Epidermal melanocyte (primary cell): ENCODE results near the gene ANKS1B.
"Not testable (repeated sequence)": the region's sequence is repeated elsewhere in the genome, so short reads cannot be mapped to it uniquely, and the experiment has no call there.

Experiments
- DNase-seq: peaks from one replicate; pipeline ENCODE4 v3.0.0; 2011; ENCODE audit warnings: low spot score; ENCODE audit not compliant: insufficient read length

Gene ANKS1B

DNA sequence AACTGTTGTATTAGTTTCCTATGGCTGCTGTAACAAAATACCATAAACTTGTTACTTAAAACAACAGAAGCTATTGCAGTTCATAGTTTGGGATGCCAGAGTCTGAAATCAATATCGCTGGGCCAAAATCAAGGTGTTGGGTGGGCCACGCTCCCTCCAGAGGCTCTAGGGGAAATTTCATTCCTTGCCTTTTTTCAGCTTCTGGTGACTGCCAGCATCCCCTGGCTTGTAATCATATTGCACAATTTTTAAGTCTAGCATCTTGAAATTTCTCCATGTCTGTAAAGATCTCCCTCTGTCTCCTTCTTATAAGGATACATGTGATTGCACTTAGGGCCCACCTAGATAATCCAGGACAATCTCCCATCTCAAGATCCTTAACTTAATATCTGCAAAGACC, 386.0 kb downstream of the ANKS1B start:
- DNase-seq = no peak

DNA sequence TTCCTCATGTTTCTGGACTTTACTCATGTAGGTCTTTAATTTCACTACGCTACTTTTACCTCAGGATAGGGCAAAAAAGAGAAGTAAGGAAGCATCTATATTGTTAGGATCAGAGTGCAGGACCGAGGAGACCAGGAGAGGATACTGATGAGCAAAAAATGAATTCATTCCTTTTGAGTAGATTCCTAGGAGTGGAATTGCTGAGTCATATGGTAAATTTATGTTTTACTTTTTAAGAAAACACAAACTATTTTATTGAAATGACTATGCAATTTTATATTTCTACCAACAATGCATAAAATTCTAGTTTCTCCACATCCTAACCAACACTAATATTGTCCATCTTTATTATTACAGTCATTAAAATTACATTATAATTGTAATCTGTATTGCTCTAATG, 388.0 kb downstream of the ANKS1B start:
- no peak for DNase-seq

DNA sequence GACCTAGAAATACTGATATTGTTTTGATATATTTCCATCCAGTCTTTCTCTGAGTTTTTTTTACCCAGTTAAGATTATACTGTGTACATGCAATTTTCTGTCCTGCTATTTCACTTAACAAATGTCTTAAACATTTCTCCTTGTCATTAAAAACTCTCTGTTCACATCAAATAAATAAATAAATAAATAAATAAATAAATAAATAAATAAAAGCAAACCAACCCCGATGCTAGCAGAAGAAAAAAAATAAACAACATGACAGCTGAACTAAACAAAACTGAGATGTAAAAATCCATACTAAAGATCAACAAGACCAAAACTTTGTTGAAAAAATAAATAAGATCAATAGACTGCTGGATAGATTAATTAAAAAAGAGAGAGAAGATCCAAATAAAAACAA, 407.6 kb downstream of the ANKS1B start:
- DNase-seq = not testable (repeated sequence)

GRCh38 chr12:99573980-99574379, 410.8 kb downstream of the ANKS1B start:
- no peak for DNase-seq

DNA sequence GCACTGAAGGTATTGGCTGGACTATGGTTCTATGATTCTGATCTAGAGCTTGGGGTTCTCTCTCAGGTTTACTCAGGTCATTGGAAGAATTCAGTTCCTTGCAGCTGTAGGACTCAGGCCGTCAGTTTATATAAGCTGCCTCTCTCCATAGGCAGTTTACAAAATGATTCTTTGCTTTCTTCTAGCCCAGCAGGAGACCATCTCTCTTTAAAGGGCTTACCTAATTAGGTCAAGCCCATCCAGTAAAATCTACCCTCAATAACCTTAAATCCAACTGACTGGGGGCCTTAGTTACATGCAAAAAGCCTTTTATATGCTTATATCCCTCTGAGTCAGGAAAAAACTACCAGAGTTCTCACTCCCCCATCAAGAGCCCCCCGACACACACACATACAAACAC, 417.7 kb downstream of the ANKS1B start:
- DNase-seq = no peak

GRCh38 chr12:99558109-99558508, 426.6 kb downstream of the ANKS1B start:
- DNase-seq = no peak

DNA sequence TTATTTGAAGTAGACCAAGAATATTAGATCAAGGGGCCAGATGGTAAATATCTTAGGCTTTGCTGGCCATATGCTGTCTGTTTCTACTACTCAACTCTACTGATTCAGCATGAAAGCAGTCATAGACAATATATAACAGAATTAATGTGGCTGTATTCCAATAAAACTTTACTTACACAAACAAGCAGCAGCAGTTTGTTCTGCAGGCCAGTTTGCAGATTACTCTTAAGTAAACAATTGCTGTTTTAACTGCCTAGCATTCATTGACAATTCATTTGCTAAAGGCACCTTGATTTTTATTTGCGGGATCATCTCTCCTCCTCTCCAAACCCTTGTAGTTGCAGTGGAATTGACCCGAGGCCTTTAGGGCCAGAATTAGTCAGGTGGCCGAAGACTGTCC, 431.3 kb downstream of the ANKS1B start:
- no peak for DNase-seq

DNA sequence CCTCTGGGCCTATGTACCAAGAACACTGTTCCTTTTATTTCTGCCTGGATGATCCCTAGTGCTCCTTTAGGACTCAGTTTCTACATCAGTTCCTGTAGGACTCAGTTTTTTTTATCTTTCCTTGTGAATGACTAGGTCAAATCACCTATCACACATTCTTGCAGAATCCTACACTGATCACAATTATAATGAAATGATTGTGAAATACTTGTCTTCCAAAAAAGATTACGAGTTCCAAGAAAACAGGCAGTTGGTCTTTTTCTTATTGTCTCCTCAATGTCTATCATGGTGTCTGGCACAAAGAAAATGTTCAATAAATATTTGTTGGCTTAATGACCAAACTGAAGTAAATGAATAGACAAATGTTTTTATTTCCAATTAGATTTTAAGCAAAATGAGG, 432.7 kb downstream of the ANKS1B start:
- no peak for DNase-seq

DNA sequence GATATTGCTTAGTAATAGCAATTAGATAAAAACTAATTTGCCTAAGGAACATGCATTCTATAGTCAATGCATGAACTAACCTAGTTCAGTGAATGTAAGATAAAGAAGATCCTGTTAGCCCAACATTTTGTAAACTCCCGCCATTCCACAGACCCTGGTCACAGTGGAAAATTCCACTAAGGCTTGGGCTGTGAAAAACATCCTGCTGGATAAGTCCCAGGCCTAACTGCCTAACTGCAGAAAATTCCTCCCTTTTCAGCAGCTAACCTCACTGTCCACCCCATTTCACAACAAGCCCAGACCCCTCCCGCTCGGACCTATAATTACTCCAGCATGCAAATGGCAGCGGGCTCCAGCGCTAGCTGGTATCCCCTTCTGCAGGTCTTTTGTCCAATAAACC, 435.1 kb downstream of the ANKS1B start:
- DNase-seq = no peak

DNA sequence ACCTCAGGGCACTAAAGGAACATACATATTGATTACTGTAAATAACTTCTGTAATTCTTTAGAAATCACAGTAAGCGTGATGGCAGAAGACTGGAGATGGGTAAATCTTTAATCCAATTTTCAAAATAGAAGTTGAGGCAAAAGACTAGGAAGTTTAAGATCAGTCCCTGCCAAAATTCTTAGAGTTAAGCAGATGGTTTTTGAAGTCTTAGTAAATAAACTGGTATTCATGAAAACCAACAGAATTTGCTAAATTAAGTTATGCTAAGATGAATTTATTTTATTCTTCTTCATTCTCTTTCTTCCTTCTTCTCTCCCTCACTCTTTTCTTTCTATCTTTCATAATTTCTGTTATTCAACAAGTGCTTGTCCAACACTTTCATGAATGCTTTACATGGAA, 435.5 kb downstream of the ANKS1B start:
- no peak for DNase-seq

GRCh38 chr12:99544457-99544856, 440.3 kb downstream of the ANKS1B start:
- DNase-seq = no peak

DNA sequence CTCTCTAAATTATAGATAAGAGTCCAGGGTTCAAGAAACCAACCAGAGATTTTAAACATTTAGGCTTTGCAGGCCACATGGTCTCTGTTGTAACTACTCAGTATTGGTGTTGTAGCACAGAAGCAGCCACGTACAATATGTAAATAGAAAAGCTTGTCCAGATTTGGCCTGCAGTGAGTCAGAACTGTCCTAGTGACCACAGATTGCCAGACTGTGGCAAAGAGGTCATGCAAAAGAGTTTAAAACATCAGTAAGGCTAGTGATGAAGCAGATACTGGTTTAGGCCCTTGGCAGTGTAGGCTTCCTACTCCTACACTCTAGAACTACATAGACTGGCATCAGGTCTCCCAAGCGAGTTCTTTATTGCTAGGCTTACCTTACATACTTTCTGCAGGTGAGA, 454.8 kb downstream of the ANKS1B start:
- no peak for DNase-seq

DNA sequence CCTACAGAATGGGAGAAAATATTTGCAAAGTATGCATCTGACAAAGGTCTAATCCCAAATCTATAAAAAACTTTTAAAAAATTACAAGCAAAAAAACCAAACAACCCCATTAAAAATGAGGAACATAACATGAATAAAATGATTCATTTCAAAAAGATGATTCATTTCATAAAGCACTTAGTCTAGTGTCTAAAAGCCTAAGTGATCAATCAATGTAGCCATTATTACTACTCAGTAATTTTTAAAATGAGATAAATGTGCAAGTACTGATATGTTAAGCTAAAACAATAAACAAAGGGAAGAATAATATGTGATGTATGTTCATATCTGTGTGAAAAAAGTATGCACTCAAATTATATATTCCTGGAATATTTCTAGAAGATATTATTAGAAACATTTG, 456.3 kb downstream of the ANKS1B start:
- DNase-seq = no peak

GRCh38 chr12:99523853-99524252, 460.9 kb downstream of the ANKS1B start:
- no peak for DNase-seq

DNA sequence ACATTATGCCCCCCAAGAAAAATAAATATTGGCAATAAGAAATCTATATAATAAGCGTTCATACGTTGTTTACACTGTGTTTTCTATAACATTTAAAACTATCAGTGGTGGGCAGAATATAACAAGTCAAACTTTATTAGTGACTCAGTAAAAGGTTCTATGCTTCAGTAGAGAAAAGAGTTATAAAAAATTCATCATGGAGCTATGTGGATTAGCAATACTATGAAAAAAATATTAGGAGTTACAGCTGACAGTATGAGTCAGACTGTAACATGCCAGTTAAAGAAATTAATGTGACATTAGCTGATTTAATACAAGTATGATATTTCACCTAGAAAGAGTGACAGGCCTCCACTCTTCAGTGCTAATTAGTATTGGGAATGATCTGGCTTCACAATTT, 462.3 kb downstream of the ANKS1B start:
- DNase-seq = no peak

DNA sequence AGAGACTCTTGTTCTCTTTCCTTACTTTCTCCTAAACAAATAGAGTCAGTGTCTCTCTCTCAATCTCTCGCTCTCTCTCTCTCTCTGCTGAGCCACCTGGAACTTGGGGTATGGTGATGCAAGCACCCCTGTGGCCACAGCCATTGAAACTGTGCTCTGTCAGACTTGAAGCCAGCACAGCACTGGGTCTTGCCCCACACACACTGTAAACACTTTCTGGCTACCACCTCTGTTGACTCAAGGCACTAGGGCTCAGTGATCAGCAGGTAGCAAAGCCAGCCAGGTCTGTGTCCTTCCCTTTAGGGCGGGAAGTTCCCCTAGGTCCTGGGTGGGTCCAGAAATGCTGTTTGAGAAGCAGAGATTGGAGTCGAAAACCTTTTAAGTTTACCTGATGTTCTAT, 463.1 kb downstream of the ANKS1B start:
- DNase-seq = no peak

GRCh38 chr12:99513066-99513465, 471.7 kb downstream of the ANKS1B start:
- DNase-seq = no peak

DNA sequence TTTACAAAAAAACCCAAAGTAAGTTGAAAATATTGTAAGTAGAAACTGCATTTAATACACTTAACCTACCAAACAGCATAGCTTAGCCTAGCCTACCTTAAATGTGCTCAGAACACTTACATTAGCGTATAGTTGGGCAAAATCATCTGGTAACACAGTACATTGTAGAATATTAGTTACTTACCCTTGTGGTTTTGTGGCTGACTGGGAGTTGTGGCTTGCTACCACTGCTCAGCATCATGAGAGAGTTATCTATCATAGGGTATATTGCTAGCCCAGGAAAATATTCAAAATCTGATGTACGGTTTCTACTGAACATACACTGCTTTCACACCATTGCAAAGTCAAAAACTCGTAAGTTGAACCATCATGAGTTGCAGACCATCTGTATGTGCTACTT, 478.9 kb downstream of the ANKS1B start:
- no peak for DNase-seq

DNA sequence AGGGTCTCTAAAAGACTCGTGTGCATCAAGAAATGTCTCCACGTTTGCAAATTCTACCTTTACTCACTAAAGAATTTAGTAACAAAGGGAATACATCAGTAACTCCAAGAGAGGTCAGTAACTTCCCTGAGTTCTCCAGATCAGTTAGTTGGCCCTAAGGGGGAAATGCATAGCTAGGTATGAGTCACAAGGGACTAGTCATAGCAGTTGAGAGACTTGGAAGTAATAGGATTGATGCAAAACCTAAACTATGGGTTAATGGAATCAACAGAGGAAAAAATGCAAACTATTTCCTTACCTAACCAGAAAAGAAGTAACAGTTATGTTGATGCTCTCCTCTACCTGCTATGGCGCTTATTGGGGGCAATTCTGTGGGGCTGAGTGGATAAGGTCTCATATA, 486.0 kb downstream of the ANKS1B start:
- DNase-seq = no peak

DNA sequence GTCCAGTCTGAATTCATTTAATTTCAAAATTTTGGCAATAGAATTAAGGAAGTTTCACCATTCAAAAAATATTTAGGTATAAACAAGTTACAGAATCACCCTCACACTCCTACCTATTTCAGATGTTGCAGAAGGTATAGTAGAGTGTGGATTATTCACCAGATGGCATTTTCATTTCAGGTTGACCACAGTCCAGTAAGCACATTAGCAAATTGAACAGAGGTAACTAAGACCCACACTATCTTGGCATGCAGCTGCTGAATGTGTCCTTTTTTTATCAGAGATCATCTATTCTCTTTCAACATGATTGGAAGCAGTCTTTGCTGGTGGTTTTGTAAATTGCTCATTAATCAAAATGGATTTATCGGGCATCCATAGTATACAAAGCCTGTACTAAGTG, 488.9 kb downstream of the ANKS1B start:
- no peak for DNase-seq

GRCh38 chr12:99493197-99493596, 491.5 kb downstream of the ANKS1B start:
- no peak for DNase-seq

DNA sequence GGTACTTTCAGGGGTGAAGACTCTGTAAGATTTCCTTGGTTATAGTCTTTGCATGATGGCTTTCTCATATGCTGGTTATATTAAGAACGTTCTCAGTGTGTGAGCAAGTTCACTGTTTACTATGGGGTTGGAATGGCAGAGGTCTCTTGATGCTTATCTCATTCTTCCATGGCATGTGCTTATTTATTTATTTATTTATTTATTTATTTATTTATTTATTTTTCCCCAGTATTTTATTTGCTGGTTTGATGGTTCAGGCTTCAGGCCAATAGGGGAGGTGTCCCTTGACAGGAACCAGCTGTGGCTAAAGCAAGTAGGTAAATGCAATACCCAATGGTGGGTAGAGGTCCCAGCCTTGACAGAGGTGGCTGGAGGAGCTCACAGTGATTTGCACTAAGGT, 498.5 kb downstream of the ANKS1B start:
- no peak for DNase-seq

DNA sequence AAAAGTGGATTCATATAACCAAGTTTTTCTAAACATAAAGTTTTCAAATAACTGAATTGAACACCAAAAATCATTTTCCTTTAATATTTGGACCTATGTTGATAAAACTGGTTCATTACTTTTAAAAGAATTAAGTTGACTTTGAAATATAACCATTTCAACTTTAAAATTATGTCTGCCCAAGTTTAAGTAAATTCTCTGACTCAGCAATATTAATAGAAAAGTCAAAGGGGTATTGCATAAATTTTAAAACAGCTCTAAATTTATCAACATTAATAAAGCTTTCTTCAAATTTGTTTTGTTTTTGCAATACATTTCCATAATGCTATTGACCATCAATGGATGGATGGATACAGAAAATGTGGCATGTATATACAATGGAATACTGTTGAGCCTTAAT, 505.6 kb downstream of the ANKS1B start:
- no peak for DNase-seq

DNA sequence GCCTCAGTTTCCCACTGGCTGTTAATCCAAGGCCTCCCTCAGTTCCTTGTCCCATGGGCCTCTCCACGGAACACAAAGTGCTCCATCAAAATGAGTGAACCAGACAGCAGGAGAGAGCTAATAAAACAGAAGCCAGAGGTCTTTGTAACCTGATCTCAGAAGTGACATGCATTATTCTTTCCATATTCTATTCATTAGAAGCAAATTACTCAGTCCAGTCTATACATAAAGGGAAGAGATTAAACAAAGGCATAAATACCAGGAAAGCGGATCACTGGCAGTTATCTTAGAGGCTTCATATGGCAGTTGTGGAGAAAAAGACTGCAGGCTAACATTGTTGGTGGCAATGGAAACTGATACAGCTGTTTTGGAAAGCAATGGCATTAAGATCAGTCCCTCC, 507.8 kb downstream of the ANKS1B start:
- DNase-seq = no peak
